HG03457 (cell line): ENCODE measurements around the gene FBXW7.

Experiments
- ATAC-seq: cut with Tn5 transposase; IDR thresholded peaks from one replicate; pipeline ENCODE4 v1.9.1; 2021; ENCODE audit warnings: moderate number of reproducible peaks; ENCODE audit not compliant: unreplicated experiment

The FBXW7 gene

GRCh38 chr4:152434011-152434410, 101.9 kb downstream of the FBXW7 start:
- no peak for ATAC-seq

DNA sequence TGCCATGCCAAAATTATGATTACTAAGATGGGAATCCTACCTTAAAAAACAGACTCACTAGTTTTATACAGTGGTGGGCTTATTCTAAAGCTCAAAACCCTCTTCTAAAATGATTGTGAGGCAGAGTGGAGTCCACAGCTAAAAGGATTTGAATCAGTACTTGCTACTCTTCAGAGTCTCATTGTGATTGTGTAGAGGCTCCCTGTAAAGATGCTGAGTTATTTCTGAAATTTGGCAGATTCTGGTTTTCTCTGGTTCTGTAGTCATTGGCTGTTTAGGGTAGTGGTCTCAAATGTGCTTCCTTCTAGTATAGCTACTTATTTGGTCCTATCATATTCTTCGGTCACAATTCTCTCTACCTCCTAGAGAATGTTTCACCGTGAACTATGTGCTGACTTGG, 104.1 kb downstream of the FBXW7 start:
- no peak for ATAC-seq

GRCh38 chr4:152431291-152431690, 104.6 kb downstream of the FBXW7 start:
- no peak for ATAC-seq

GRCh38 chr4:152430507-152430906, 105.4 kb downstream of the FBXW7 start:
- no peak for ATAC-seq

DNA sequence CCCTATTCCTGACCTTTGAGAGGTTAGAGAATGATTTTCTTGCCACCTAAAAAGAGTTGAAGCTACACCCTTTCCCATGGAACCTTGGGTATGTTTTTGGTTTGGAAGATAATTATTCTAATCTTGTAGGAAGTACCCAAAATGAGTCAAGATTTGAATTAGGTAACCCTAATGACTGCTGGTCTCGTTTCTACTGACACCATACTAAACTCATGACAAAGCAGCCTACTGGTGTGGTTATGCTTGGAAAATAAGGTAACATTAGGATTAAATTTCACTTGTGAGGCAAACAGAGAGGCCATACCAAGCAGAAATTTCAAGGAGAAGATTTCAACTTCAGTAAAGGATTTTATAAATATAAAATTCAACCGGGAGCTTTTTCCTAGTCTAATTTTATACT, 107.9 kb downstream of the FBXW7 start:
- ATAC-seq, result no peak

DNA sequence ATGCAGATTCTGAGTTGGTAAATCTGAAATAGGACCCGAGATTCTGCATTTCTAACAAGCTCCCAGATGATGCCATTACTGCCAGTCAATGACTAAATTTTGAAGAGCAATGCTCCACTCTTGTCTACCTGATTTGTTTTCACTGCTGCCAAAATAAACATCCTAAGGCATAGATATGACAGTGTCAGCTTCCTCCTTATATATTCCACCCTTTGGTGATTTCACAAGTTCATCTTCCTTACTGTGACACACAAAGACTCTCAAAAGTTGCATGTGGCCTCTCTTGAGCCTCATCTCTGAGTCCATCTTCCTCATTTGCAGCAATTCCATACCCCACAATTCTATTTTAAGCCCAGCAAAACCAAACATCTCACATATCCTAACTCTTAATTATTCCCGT, 110.9 kb downstream of the FBXW7 start:
- no peak for ATAC-seq

DNA sequence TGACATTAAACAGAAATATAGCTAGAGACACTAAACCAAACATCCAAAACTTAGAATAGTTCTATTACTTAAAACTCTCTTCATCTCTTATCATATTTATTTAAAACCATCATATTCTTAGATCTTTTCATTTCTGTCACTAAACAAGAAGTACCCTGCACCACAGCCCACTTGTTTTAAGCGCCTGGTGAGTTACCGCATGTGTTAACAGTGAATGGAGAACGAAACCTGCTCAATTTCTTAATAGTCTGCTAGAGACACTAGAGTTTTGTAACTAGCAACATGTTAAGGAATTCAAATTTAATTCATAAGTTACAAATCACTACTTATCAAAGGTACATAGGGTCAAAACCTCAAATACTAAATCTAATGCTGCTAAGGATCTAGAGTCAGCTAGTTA, 111.5 kb downstream of the FBXW7 start:
- ATAC-seq, result no peak

DNA sequence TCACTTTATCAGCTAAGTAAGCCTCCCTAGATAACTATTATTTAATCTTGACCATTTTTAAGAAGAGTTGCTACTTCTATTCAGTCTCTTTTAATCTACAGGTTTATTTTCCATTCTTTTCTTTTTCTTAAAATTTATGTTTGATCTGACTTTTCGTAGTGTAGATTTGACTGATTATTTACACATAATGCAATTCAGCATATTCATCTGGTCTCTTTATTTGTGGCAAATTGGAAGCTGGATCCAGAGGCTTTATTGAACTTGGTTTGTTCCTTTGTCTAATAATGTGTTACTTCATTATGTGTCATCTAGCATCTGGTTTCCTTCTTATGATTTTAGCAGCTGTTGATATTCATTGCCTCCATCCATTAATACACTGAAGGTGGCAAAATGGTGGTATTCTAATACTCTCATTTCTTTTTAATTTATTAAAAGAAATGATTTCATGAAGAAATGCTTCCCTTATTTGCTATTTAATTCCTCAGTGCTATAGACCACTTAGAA, 113.0 kb downstream of the FBXW7 start:
- no peak for ATAC-seq

DNA sequence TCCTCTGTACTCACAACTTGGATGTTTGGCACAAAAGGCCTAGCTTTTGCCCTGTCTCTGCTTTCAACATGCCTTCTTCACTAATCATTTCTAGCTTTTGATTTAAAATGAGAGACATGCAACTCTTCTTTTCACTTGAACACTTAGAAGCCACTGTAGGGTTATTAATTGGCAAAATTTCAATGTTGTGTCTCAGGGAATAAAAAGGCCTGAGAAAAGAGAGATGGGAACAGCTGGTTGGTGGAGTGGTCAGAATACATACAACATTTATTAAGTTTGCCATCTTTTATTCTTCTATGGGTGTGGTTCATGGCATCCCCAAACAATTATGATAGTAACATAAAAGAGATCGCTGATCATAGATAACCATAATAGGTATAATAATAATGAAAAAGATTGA, 114.3 kb downstream of the FBXW7 start:
- no peak for ATAC-seq

- no peak for ATAC-seq
Measured at GRCh38 chr4:152419809-152420208, 116.1 kb downstream of the FBXW7 start.

- ATAC-seq, result no peak
Measured at GRCh38 chr4:152417673-152418072, 118.2 kb downstream of the FBXW7 start.

DNA sequence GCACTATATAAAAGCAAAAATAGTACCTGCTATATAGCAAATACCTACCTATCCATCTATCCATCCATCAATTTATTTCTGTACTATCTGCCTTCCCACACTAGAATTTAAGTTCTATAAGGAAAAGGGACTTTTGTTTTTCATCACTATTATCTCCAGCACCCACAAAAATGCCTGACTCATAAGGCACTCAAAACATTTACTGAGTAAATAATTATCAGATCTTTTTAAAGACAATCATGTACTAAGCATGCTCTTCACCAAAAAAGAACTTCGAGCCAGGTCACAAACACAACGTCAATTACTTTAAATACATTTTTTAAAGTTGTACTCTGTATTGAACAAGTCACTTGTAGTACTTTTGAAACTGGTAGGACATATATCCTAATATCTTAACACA, 119.9 kb downstream of the FBXW7 start:
- ATAC-seq, result no peak

DNA sequence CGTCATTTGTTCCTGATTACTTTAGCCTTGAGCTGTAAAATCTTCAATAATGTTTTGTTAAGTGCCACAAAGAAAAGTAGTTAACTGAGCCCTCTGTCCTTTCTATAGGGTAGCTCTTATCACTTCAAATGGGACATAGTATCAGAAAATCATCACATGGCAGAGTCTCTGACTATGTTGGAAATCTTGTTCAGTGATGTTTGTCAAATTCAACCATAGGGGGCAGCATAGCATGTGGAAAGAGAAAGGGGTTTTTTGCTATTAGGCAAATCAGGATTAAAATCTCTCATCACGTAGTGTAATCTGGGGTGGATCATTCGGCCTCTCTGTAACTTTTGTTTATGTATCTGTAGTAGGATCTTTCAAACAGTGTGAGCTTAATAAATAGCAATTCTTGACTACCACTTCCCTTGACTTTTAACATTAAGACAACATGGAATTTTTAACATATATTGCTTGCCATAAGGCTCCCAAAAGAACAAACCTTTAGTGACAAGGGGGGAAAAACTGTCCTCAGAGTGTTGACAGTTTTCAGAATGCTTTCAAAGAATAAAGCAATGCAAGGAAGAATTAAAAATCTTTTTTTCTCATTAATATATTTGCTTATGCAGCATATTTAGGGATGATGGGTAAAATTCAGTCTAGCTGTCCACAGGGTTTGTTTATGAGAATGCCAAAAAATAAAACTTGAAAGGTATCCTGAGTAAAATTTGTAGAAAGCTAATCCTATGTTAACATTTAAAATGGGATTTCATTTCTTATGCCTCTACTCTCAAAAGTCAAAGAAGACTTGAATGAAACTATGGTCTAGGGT, 127.2 kb downstream of the FBXW7 start:
- no peak for ATAC-seq

- ATAC-seq, result no peak
Measured at GRCh38 chr4:152401424-152401823, 134.5 kb downstream of the FBXW7 start.

DNA sequence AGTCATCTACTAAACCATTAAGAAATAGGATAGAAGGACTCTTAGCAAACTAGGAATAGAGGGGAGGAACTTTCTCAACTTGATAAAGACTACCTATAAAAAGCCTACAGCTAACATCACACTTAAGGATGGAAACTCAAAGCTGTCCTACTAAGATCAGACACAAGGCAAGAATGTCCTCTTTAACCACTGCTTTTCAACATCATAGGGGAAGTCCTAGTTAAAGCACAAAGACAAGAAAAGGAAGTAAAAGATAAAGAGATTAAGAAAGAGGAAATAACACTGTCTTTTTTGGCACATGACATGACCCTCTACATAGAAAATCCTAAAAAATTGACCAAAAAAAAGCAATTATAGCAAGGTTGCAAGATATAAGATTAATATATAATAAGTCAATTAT, 136.6 kb downstream of the FBXW7 start:
- ATAC-seq, result peak; percentile 57

DNA sequence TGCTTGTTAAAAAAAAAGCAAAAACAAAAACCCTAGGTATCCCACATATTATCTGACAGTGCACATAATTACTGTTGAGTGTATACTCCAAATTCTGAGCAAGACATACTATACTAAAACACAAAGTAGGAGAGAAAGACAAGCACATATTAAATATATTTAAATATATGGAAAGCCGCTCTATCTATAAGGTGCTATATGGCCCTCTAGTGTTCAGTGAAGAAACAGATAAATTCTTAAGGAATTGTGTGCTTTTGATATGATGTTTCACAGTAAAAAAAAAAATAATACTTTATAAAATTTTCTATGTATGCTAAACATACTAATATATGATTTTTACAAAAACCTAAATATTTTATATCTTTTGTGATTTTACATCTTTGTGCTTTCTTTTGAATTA, 137.8 kb downstream of the FBXW7 start:
- no peak for ATAC-seq

- ATAC-seq, result no peak
Measured at GRCh38 chr4:152394791-152395190, 141.1 kb downstream of the FBXW7 start.

GRCh38 chr4:152392079-152392478, 143.8 kb downstream of the FBXW7 start:
- no peak for ATAC-seq

DNA sequence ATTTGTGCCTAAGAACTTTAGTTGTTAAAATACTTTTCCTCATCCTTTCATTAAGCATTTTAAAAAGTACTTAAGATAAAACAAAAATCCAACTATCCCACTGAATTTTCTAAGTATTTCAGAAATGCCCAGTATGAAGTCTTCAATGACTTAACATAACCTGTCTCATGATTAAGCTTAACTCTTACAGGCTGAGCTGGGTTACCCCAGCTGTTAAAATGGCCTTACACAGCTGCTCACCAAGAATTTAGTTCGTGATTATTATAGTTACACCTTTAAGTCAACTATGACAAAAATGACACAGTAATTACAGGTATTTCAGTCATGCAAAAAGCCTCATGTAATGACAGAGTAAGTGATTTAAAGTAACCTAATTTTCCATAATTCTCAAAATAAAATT, 145.7 kb downstream of the FBXW7 start:
- ATAC-seq, result no peak

GRCh38 chr4:152389359-152389758, 146.5 kb downstream of the FBXW7 start:
- ATAC-seq, result no peak

GRCh38 chr4:152385551-152385950, 150.3 kb downstream of the FBXW7 start:
- no peak for ATAC-seq

DNA sequence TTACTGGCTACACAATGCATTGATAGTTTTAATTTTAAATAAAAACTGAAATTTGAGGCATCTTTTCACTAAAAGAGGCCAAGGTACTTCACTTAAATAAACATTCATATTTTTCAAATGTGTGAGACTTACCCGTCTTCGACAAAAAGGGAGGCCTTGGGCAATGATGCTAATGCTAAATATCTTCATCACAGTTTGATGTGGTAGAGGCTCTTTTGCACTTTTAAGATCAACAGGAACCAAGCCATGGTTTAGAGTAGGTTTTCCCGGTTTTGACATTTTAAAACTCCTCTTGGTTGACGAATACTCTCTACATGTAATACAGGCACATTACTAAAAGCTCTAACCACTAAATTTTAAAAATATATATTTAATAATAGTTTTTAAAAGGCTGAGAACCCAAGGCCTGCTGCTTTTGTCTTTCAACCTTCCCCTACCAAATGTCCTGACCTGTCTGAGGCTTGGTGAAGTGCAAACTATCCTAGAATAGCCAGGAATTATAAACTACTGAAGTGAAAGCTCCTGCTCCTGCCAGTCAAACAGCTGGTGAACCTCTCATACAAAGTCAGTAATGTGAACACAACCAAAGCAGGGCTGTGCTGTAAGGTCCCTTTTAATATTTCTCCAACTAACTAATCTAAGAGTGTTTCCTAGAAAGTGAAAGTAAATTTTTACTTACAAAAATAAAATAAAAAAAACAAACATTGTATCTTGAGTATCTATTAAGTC, 153.7 kb downstream of the FBXW7 start:
- ATAC-seq, result no peak
